Skeletal muscle cell (primary cell): ENCODE results near the gene GBA2.

Source experiments
- DNase-seq: peaks from one replicate; pipeline ENCODE4 v3.0.0-alpha.2; 2010; ENCODE audit warnings: low read depth
- H3K4me3 ChIP-seq: 2 replicates; pipeline ENCODE4 v1.5.1; 2011; ENCODE audit warnings: low read depth, mild to moderate bottlenecking, control low read depth, low read length, moderate library complexity

GBA2 gene

DNA sequence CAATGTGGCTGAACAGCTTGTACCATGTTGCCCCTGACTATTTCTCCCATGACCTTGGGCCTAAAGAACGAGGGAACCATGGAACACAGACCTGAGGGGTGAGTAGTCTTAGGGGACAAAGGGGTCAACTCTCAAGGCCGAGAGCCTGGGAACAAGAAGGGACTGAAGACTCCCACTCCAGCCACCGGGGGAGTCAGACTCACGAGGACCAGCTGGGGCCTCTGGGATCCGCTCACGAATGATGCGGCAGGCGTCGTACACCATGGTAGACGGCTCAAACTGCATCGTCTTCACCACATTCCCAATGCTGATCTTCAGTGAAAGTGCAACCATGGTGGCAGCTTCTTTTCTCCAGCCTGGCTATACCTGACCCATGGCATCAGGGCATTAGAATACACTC, 23.7 kb downstream of the GBA2 start:
- no peak for DNase-seq

DNA sequence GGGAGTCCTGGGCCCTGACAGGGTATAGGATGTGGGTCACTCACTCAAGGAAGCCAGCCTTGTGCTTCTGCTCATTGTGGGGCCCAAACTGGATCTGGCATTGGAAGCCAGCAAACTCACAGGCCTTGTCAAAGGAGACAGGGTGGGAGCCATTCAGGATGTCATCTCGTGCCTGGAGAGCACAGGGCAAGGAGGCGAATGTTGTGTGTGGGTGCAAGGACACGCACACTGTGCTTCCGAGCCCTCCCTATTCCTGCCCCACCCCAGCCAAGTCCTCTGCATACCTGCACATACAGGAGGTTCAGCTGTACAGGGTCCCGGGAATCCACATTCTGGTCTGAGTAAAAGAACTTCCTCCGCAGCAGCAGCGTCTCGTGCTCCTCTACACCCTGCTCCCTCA, 25.1 kb downstream of the GBA2 start:
- no peak for DNase-seq

More for the DNA sequence above, 23.7 kb downstream of the GBA2 start:
- no peak overlapping the region for H3K4me3 ChIP-seq

DNA sequence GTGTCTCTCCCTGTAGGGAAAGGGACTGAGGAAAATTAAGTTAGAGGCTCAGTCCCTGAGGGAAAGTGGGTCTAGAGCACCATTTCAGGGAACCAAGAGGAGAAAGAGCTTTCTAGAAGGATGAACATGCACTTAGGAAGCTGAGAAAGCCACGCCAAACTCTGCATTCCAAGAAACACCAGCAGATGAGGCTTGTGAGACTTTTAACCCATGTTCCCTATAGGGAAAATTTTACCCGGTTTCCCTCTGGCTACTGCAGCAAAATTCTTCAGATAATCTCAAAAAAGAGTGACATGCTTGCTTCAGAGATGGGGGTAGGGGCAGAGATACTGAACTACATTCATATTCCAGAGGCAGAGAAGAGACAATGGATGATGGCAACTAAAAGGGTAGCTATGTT, 25.6 kb downstream of the GBA2 start:
- no peak for DNase-seq
- H3K4me3 ChIP-seq: no peak overlapping the region

More for the DNA sequence above, 25.1 kb downstream of the GBA2 start:
- H3K4me3 ChIP-seq: no peak overlapping the region

DNA sequence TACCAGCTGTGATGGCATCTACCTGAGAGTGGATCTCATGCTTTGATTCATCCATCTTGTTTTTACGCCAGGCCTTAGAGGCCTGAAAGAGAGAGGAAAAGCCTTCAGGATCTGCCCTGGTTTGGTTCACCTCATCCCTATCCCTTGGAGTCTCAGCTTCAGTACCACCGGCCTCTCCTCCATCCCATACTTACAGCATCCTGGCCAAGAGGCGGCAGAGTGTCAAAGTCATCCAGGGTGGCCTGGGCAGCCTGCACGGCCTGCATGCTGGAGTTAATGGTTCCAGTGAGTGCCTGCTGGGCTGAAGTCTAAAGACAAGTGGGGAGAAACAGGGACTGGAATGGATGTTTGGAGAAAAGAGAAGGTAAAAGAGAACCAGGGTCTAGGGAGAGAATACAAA, 29.5 kb downstream of the GBA2 start:
- H3K4me3 ChIP-seq: no peak overlapping the region
- DNase-seq: no peak

DNA sequence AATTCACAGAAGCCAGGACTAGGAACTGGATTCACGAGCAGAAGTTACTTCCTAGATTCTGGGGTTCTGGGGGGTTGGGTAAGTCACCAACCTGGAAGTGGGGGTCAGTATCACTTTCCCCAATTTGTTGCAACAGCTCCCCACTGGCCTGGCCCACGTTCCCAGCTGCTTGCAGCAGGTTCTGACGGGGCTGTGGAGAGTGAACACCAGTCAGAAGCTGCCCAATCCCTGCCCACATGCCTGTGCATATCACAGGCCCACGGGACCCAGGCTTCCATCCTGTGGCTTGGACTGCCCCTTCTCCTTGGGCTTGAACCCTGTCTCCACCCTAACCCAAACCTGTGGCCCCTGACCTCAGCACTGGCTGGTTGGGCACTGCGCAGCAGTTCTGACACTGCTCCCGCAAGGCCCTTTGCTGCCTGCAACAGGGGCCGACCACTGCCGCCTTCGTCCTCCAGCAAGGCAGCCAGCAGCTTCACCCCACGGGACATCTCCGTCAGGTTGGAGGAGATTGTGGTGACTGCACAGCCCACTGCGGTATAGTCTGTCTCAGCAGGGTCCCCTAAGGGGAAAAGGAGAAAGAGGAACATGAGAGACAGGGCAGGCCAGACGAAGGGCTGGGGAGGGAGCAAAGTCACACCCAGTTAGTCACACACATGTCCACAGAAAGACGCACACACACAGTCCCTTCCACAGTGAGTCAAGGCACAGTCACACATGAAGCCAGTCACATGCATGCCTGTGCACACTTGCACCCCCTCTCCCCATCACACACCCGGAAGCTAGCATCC, 30.1 kb downstream of the GBA2 start:
- DNase-seq: no peak

DNA sequence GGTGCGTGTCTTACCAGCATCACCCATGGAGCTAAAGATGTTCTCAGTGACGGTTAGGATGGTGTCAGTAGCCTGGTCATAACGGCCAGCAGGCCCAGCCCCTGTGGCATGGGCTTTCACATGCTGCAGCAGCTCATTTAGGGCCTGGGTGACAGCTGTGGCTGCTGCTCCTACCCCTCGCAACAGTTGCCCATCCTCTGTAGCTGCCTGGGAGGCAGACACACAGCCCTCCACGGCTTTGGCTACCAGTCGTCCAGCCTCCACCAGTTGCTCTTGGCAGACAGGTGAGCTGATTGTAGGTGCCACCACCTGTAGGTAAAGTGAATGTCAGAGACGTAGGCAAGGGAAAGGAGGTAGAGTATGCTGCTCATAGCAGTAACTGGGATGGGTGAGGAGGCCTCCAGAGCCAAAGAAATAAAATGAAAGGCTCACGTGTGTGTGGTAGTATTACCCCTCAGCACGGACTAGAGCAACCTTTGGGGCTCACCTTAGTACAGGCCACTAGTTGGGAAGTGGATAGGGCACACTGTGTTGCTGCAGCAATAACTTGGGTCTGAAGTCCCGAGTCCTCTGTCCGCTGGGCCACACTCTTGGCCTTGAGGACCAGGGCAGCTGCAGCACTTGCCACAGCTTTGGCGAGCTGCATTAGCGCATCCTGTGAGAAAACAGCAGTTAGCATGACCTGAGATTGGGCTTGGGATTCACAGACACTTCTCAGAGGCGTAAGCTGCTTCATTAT, 31.7 kb downstream of the GBA2 start:
- no peak for DNase-seq

More for the DNA sequence above, 30.1 kb downstream of the GBA2 start:
- H3K4me3 ChIP-seq: no peak overlapping the region

DNA sequence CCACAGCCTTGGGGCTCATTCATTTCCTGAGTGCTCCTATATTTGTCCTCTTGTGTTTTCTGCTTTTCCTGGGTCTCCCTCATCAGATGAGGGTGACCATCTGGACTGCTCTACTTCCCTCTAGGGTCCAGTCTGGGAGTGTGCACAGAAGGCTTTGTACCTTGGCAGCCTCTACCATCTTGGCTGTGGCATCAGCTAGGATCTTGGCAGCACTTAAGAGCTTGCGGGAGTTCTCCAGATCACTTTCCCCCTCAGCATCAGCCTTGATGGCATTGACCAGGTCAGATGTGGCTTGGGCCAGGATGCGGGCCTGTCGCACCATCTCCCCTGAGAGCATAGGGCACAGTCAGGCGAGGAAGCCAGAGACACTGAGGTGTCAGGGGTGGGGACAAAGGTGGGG, 32.8 kb downstream of the GBA2 start:
- no peak overlapping the region for H3K4me3 ChIP-seq
- DNase-seq: no peak

More for the DNA sequence above, 31.7 kb downstream of the GBA2 start:
- no peak overlapping the region for H3K4me3 ChIP-seq

DNA sequence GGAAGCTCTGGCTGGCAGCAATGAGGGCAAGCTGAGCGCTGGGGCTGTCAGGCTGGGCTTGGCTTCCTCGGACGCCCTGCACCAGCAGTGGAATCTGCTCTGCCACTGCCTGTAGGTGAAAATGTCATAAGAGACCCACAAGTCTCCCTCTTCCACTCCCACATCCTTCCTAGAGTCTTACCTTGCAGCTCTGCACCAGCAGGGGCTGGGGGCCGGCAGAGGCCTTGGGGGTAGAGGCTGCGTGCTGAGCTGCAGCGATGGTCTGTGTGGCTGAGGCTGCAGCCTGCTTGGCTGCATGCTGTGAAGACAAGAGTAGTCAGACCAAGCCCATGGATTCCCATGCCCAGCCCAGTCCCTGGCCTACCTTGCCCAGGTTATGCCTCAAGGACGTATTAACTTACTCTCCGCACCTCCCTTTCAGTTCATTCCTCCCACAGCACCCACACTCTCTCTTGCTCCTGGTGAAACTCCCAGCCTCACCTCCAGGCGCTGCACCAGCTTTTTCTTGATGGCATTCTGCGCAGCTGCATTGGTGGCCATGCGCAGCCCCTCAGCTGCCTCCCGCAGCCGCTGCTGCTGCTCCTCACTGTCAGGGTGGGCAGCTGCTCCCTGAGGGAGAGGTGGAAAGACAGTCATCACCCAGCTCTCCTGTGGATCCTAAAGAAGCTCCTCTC, 34.3 kb downstream of the GBA2 start:
- H3K4me3 ChIP-seq: no peak overlapping the region
- no peak for DNase-seq

DNA sequence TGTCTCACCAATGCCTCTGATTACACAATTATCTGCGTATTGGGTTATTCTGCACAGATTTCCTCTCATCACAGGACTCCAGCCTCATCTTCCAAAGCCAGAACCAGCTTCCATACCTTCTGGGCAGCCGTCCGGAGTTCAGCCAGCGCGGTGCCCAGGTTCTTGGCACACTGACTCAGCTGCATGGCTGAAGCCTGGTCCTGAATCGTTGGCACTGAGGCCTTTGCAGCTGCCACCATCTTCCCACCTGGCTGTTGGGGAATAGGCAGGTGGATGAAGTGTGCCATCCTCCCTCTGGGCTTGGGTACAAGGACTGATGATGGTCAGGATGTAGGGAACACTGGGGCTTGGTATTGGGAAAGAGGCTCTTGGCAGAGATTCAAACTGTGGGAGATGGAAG, 34.9 kb downstream of the GBA2 start:
- DNase-seq: no peak
- no peak overlapping the region for H3K4me3 ChIP-seq

DNA sequence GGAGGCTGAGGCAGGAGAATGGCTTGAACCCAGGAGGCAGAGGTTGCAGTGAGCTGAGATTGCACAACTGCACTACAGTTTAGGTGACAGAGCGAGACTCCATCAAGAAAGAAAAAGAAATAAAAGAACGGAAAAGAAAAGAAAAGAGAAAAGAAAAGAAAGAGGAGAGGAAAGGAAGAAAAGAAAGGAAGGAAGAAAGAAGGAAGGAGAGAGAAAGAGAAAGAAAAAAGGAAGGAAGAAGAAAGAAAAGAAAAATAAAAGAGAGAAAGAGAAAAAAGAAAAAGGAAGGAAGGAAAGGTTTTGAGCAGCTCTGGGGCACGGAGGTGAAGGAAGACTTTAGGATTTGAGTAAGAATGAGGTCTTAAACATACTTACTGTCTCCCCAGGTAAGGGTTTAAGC, 35.5 kb downstream of the GBA2 start:
- no peak for DNase-seq
- no peak overlapping the region for H3K4me3 ChIP-seq

DNA sequence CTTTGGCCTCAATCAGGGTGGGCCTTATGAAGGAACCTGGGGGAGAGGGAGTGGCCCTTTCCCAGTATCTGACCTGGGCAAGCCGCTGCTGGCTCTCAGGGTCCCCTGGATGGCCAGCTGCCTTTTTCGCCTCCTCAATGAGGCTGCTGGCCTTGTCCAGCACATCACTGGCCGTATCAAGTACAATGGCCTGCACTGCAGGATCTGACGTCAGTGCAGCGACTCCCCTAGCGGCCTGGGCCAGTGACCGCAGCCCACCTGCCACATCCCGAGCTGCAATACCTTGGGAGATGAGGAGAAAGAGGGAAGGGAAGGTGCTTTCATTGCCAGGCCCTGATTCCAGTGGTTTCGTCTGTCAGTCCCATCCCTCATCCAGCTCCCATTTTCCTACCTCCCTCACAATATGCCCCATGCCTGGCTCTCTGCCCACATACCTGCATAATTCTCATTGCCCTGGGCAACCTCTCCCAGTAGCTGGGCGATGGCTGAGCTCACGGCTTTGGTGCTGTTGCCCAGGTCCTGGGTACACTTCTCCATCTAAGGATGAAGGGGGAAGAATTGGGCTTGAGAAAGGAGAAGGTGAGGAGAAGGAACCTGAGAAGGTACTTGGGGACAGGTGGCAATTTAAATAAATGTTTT, 36.1 kb downstream of the GBA2 start:
- no peak overlapping the region for H3K4me3 ChIP-seq
- DNase-seq: no peak

DNA sequence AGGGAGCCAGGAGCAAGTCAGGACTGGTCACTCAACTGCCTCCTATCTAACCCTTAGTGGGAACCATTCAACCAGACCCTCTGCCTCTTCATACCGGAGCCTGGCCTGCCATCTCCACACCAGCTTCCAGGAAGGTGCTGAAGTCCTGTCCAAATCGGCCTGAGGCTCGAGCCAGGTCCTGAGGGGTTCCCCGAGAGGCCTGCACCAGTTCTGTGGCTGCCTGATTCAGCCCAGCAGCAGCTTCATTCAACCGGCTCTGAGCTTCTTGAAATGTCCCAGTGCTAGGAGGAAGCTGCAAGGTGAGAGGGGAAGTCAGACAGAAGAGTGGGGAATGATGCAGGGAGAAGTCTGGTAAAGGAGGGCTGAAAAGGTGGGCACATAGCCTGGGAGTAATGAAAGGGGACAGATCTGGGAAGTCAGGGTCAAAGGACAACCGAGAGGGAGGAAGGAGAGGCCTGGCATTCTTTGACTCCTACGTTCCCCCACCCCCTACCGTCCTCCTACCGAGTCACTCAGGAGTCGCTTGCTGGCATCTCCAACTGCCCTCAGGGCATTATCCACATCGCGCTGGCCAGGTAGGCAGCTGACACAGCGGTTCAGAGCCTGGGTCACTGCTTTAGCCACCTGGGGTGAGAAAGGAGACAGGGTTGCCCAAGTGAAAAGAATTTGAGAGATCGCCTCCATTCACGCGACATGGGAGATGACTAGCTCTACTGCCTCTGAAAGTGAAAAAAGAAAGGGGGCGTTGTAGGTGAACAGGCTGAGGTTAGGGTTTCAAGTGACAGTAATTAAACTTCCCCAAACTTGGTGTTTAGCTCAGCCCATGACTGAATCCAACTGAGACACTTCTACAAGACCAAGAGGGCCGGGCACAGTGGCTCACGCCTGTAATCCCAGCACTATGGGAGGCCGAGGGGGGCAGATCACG, 37.3 kb downstream of the GBA2 start:
- no peak overlapping the region for H3K4me3 ChIP-seq
- DNase-seq: no peak

DNA sequence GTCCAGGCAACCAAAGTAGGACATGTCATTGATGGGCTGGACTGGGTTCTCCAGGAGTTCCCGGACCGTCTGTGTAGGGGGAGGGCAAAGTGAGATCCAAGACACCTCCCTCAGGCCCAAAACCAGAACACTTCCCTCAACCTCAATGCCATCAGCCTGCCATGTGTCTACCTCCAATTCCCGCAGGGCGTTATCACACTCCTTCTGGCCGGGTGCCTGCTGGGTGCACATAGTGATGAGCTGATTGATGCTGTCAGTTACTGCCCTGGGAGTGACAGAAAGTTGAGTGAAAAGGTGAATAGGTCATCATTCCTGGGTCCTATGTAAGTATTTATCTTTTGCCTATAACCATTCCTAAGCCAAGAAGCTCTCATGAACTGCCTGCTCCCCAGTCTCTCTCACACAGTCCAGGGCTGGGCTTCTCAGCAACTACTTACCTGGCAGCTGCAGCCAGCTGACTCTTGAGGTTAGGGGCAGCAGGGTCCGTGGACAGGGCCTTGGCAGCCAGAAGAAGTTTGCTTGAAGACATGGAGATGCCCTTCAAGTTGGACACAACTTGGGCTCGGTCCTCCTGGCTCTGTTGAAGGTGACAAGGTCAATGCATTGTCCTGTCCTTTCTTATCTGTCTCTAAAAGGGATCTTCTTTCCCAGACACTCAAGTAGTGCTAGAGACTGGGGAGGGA, 38.1 kb downstream of the GBA2 start:
- H3K4me3 ChIP-seq: no peak overlapping the region
- no peak for DNase-seq

DNA sequence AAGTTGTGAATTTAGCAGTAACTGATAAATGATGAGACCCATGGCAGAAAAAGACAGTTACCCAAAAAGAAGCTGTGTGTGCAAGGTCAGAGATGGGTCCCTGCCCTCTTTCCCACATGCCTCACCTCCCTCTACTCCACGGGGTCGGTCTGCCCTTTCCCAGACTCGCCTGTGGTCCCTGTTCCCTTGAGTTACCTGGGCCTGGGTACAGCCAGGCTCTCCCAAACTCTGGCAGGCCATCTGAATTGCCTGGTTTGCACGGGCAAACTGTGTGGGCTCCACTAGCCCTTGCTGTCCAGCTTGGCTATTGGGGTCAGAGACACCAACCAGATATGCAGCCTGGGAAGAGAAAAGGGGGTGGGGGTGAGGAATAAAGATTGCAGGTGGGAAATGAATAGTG, 40.9 kb downstream of the GBA2 start:
- DNase-seq: no peak
- no peak overlapping the region for H3K4me3 ChIP-seq

DNA sequence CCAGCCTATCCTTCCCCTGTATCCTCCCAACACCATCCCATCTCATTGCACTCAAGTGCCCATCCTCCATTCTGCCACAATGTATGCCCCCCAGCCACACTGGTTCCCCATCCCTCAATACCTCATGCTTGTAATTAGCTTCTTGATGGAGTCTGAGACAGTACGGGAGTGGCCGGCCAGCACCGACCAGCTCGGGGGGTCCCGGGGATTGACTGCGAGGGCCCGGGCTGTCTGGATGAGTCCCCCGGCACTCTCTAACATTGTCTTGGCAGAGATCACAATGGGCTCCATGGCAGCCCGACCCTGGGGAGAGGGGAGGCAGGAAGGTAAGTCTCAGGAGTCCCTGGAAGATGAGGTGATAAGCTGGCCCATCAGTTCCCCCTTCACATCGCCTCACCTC, 42.1 kb downstream of the GBA2 start:
- no peak overlapping the region for H3K4me3 ChIP-seq
- DNase-seq: no peak

DNA sequence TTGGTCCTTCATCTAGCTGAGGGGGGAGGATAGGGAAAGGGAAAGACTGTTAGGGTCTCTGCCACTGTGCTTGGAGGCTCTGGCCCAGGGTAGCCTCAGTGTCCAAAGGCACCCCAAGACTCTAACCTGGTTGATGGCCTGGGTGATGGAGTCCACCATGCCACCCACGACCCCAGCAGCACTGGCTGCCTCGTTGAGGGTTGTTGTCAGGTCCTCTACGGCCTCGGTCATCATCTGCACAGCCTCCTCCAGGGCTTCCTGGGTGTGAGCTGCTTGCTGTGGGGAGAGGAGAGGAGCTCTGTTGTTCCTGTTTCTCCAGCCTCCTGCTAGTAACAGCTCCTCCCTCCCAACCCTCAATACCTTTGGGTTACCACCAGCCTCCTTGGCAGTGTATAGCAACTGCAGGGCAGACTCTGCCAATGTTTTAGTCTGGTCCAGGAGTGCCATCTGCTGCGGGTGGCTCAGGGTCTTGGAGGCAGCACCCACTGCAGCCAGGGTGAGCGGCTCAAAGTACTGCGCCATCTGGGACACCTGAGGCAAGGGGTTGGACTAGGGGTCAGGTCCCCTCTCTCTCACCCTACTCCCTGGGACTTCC, 43.1 kb downstream of the GBA2 start:
- DNase-seq: no peak
- H3K4me3 ChIP-seq: no peak overlapping the region

DNA sequence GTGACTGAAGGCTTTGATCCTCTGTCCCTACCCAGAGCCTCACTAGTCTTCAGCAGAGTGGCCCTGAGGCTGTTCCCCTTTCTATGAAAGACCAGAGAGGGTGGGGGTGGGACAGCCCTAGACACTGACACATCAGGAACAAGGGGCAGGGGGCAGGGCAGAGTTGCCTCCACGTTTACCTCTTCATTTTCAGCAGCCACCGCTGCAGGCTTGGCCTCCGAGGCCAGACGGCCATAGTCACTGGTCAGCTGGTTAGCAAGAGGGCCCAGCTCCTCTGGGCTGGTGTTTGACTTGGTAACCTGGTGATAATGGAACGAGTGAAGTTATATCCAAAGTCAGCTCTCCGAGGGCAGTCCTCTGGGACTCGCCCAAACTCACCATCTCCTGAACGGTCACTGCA, 43.7 kb downstream of the GBA2 start:
- DNase-seq: no peak
- H3K4me3 ChIP-seq: no peak overlapping the region
